ENCODE data around the gene SOS2.

DNA sequence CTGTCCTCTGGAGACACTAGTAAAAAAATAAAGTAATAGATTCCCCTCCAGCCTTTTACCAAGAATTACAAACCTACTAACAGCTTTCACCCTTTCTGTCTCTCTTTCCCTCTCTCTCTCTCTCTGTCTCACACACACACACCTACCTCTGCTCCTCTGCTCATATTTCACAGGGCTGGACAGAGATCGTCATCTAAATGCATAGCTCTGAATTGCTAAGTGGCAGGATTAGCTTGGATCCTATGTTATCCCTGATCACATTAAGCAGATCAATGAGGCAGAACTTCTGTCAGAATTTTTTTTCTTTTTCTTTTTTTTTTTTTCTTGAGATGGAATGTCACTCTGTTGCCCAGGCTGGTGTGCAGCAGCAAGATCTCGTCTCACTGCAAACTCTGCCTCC is 137.9 kb downstream of the SOS2 start:
- TF ChIP-seq POLR2A (IDR thresholded peaks at IDR 0.05) = no peak
- no peak for TF ChIP-seq EP300 (IDR thresholded peaks at IDR 0.05)
